ENCODE results near the gene ELL2.
"Not testable (repeated sequence)": the region's sequence is repeated elsewhere in the genome, so short reads cannot be mapped to it uniquely, and the experiment has no call there.

The ELL2 gene

DNA sequence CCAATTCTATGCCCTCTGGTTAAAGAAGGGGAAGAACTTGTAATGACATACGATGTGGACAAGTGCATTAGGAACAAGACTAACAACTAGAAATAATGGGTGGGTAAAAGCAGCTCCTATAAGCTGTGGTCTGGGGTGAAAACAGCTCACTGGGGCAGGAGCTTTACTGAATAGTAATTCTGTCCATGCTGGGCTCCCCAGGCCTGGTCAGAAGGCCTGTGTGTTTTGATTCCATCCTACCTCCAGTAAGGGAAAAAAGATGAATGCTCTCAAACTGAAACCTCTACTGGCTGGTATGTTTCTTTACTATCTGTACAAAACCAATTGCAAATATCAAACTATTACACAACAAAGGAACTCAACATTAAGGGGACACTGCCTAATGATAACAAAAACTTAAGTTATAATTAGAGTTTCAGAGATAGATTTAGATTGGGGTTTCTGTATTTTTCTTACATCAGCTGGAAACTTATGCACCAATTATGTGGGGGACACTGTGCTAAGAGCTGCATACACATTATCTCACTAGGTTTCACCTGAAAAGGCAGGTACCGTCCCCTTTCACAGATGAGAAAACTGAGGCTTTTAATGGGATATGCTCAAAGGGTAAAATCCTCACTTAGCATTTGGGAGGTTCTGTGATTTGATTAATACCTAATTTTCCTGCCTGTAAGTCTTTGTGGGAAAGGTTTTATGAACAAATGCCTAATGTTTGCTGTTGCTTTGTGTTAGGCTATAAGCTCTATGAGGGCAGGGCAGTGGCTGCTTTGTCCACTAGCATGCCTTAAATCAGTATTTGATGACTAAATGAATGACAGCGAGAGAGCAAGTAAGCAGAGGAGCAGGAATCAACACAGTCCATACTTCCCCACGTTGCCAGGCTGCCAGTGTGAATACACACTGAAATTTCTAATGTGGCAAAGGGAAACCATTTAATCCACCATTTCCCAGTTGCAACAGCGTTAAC is 53.6 kb downstream of the ELL2 start:
- no peak for DNase-seq (ENCODE audit: low read depth)

DNA sequence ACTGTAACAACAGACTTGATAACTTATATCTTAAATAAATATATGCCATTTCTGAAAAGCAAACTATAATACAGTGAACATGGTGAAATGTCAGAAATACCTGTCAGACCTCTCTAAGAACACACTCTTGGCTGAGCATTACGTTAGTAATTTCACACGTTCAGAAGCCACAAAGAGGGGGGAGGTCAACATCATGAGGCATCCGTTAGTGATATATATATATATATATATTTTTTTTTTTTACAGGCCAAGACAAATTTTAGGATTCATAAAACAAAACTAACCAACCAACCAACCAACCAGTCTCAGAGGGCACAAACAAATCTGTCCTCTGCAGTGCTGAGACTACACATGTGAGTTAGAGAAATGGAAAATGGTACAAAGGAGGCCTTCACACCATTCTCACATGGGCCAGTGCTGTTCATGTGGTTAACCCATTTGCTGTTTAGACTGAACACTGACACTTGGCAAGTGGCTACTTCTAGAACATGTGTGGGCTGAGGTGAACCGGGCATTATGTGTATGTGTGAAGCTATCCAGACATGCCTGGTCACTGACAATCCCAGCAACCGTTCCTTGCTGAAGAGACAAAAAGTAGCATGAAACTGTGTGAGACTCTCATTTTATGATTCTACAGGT is 54.5 kb downstream of the ELL2 start:
- DNase-seq (ENCODE audit: low read depth) = no peak

DNA sequence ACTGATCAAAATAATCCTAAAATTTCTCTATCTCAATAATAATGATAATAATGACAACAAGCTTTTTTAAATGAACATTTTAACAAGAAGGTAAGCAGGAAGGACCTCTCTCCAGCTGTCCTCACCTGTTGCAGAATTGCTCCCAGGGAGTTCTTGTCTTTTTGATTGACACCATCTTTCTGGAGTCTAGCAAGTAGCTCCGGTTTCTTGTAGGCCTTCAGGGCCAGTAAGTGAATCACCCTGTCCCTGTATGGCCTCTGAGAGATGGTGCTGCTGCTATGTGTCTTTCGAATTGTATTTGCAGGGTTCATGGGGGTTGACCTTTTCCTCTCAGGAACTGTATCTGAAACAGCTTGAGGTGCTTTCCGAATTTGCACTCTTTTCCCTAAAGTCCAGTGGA is 55.3 kb downstream of the ELL2 start:
- DNase-seq (ENCODE audit: low read depth) = not testable (repeated sequence)

DNA sequence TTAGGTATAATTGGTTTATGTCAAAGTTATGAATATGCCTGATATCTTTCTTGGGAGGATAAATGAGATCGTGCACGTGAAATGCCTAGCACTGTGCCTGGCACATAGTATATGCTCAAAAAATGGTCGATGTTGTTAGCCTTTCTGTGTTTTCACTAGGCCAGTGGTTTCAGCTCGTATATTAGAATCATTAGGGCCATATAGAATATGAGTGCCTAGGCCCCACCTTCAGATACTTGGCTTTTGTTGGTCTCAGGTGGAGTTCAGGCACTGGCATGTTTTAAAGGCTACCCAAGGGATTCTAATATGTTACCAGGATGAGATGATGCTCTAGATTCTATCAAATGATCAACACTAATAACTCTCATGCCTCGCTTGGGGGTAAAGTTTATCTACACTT is 56.8 kb downstream of the ELL2 start:
- DNase-seq (ENCODE audit: low read depth) = no peak

DNA sequence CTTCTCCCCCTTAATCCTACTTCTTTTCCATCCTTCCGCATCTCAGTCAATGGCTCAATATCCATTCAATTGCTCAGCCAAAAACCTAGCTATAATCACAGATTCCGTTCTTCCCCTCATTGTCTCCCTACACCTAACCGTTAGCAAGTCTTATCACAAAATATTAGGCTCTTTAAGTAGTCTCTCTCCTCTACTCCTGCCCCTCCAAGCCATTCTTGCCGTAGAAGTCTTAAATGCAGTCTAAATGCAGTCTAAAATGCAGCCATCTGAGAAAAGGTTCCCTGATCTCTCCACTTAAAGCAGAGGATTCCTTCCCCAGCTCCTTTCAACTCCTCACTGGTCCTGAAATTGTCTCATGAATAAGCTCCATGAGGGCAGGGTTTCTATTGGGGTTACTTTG is 57.8 kb downstream of the ELL2 start:
- DNase-seq (ENCODE audit: low read depth) = no peak

DNA sequence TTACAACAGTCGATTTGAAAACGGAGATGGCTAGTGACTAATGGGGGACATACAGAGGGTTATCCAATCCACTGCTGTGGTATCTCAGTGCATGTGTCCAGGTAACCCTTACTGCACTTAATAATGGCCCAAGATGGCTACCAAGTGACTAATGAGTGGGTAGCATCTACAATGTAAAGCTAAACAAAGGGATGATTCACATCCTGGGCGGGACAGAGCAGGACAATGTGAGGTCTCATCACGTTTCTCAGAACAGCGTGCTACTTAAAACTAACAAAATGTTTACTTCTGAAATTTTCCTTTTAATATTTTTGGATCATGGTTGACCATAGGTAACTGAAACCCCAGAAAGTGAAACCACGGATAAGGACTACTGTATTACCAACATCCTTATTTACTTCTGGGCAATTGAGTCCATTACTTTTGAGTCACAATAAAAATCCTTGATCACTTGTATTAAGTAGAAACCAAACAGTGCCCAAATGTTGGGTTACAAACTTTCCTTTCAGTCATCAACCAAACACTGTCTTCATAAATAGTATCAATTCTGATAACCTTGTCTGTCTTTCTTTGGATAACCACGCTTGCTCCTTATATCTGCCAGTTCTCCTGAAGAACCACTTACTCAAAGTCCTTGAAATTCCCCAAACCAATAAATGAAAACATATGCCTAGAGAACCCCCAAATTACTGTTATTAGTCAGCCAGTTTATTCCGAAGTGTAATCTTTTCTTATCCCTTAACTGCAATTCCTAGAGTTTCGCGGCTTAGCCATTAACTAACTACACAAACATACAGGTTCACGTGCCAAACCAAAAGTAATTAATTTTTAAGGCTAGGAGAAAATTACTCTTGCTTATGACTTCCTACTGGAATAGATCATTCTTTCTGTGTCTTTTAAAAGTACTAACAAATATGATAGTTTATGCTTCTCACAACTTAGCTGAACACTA is 59.7 kb downstream of the ELL2 start:
- no peak for DNase-seq (ENCODE audit: low read depth)

DNA sequence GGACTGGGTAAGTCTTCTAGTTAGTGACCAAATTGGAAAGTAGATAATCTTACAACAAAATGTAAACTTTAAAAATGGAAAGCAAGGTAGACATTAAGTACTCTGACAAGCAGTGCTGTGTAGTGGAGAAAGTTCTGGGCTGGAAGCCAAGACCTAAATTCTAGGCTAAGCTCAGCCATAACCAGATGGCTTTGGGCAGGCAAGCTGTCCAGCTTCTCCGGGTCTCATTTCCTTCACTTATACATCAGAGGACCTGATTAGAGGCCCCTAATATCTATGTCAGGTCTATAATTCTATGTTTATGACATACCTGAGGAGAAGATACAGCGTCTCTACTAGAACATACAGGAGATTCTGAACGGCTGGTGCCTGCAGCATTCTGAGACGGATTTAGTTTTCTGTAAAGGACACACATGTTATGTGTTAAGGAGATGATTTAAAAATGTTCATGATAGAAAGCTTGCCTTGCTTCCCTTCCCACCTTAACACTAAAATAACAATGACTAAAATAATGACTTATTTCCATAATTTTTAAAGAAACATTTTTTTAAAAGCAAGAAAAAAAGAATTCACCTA is 61.2 kb downstream of the ELL2 start:
- no peak for DNase-seq (ENCODE audit: low read depth)

DNA sequence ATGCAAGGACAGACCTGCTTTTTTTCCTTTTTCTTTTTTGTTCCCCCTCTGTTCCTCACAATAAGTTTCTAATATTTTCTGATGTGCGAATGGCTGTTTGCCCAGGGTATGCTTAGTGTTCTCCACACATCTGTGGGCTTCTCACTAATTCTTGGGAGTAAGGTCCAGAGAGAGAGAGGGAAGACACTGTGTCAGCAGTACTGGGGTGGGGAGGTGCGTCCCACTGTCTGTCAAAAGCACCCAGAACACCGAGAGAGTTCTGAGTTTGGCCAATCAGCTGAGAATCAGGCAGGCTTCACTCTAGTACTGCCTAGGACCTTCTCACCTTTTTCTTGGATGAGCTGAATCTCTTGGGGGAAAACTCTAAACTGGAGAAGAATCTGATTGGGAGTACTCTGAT is 61.8 kb downstream of the ELL2 start:
- DNase-seq (ENCODE audit: low read depth) = no peak

DNA sequence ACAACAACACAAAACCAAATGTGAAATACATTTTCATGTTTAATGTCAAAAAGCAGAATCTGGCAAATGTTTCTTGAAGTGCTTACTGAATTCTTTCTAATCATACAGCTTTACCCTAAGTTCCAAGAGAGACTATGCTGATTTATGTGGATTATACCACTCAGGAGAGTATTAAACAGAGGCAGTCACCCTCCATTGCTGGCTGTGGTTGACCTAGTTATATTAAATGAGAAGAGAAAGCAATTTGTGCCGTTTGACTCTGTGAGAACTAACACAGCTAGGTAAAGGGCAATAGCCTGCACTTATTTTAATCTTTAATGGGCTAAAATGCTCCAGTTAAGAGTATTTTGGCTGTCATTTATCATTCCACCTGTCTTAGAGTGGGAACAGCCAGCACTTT is 62.6 kb downstream of the ELL2 start:
- no peak for DNase-seq (ENCODE audit: low read depth)

DNA sequence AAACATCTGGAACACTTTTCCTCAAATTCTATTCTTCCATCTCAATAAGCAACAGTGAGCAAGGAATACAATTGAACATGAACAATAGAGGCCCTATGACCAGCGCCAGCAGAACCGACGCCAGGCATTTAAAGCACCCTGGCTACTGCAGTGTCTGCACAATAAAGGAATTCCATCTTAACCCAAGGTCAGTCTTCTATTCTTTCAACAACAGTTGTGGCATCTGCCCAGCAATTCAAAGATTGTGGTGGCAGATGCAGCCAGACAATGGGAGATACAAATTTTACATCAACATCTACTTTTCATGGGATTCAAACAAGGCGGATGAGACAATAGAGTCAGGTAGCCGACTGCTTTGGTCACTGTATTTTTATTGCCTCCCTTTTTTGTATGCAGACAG is 65.9 kb downstream of the ELL2 start:
- no peak for DNase-seq (ENCODE audit: low read depth)

DNA sequence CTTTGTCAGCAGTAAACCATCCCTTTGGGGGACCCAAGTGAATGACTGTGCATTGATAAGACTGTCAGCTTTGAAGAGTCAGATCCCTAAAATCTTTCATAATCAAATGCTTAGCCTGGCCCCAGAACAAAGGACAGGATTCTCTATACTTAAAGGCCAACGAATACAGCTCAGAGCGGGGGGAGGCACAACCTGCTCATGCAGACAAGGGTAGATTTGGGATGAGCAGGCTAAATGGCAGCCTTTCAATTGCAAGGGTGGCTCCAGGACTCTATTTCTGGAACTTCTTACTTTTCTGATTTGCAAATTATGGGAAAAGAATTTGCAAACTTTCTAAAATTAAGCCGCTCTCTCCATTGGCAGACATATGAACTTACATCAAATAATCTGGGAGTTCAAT is 66.4 kb downstream of the ELL2 start:
- DNase-seq (ENCODE audit: low read depth) = no peak

DNA sequence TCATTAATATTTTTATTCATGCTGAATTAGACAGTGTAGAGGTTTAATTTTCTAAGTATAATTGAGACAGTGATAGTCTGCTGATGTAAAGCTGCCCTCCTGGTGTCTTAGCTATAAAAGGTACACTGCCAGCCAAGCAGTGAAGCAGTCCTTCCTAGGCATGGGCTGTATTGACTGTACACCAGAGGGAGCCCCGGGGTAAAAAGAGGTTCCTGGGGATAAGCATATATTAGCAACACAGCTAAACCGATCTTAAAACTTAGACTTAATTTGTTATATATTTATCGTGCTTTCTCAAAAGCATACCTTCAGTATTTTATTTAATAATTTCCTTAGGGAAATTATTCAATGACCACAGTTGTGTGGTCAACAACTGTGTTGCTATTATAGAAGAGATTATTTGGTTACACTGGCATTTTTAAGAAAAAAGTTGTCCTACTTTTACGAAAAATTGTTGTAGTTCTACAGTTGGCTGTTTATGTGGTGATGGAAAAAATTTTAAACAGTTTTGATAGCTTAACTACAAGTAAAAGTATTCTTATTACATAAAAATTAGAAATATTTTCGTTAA is 68.8 kb downstream of the ELL2 start:
- no peak for DNase-seq (ENCODE audit: low read depth)

DNA sequence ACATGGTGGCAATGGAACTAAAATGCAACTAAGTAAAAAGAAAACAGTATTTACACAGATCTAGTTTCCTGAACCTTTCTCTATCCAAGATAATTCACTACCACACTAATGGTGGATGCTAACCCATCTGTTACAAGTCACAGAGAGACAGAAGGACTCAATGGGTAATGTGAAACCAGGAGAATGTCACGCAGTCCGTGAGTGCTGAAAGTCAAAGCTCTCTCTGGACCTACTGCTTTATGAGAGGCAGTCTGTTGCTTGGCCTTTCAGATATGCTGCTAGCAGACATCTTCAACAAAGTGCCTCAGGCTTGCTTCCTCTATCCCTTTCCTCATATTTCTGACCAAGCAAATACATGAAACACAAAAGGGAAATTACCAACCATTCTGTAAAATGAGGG is 70.2 kb downstream of the ELL2 start:
- no peak for DNase-seq (ENCODE audit: low read depth)

DNA sequence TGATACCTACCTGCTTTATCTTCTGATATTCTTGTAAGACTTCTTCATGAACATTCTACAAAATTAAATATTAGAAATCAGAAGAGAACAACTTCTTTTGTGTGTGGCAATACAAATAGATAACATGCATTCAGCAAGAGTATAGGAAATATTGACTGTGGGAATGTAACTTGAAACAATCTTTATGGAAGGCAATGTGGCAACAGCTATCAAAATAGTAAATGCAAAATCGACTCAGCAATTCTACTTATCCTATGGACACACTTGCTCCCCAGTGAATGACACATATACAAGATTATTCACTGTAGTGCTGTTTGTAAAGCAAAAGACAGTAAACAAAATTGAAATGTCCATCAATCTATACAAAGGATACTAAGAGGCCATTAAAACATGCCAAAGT is 72.6 kb downstream of the ELL2 start:
- no peak for DNase-seq (ENCODE audit: low read depth)

DNA sequence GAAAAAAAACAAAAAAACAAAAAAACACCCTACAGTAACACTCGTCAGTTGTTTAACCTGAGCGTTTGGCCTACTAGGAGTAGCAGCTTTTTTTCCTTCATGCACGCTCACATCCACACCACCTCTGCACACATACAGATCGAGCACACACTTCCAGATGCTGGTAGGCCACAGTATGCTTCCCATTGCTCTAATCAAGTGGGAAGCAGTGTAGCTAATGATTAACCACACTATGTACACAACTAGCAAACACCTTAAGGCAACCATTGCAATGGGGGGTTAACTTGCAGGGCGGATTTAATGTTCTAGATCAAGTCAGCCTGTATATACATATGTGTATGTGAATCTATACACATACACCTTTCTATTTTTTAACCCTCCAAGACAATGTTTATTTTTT is 73.7 kb downstream of the ELL2 start:
- DNase-seq (ENCODE audit: low read depth) = no peak

DNA sequence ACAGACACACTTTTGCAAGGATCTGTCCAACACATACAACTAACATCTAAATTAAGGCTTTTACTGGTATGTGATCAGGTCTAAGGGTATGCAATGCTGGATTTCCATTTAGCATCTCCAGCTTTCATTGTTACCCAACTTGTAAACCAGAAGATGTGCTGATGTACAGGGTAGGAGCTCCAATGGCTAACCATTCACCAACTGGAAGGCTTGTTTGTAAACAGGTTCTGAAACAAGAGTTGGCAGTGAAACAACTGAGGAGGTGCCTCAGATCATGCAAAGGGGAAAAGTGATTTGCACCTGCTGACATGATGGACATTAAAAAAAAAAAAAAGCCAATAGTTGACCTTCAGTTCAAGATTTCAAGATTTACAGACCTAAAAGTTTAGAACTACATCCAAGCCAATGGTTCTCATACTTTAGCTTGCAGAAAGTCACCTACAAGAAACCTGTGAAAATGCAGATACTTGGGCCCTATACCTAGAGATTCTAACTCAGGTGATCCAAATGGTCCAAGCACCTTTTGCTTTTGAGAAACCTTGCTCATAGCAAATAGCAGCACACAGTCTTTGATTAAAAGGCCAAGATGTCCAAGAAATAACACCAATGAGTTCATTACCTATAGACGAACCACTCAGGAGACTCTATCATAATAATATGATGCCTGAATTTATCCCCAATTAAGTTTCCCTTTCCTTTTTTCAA is 75.2 kb downstream of the ELL2 start:
- DNase-seq (ENCODE audit: low read depth) = no peak

DNA sequence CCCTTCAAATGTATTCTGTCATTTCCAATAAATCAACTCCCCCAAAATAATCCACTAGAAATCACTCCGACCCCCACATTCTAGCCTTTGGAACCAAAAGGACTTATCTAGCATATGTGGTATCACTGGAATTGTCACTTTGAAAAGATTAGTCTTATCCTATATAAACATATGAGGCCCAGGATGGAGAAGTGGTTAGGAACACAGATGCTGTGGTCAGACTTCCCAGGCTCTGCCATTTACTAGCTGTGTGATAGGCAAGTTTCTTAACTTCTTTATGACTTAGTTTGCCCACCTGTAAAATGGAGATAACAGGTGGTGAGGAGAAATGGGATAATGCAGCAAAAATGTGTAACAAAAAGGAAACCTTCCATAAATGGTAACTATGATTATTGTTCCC is 77.1 kb downstream of the ELL2 start:
- DNase-seq (ENCODE audit: low read depth) = no peak

DNA sequence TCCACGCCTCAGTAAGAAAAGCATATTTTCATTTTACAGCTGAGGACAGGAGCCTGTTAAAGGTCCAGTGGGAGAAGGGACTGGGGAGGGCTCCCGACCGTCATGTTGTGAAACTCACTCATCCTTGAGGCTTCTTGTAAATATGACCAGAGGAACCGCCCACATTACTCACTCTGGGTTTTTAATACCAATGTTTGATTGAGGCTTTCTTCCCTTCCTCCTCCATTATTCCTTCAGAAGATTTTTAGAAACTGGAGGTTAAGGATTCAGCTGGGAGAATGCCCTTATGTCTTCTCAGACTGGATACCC is 77.7 kb downstream of the ELL2 start:
- DNase-seq (ENCODE audit: low read depth) = no peak

DNA sequence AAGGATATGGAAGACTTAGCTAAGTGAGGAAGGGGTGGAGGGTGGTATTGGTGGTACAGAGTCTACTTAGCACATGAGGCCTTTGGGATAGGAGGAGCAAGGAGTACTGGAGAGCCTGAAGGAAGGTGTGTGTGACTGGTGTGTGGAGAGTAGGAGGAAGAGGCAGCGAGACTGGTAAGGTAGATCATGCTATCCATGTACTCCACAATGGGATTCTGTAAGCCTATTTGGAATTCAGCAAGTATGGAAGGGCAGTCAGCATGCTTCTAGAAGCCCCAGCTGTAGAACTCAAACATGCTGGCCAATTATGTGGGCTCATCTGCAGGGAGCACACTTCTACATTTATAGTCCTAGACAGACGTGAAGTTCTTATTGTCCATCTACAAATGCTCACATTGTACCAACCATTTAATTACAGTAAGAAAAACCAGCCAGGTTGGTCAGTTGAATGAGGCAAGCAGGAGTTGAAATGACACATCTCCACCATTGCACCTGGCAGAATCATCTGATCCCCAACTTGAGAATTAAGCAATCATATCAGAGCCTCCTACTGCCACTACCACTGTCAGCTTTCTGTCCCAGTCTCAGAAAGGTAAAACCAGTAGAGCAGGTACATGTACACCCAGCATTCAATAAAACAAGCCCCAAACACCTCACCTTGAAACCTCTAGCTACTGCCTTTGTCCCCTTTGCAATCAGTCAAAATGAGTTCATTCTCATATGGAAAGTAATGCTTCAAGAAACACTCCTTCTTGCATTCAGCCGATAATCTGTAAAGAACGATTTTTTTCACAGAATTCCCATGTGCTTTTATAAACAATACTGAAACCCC is 78.2 kb downstream of the ELL2 start:
- no peak for DNase-seq (ENCODE audit: low read depth)

DNA sequence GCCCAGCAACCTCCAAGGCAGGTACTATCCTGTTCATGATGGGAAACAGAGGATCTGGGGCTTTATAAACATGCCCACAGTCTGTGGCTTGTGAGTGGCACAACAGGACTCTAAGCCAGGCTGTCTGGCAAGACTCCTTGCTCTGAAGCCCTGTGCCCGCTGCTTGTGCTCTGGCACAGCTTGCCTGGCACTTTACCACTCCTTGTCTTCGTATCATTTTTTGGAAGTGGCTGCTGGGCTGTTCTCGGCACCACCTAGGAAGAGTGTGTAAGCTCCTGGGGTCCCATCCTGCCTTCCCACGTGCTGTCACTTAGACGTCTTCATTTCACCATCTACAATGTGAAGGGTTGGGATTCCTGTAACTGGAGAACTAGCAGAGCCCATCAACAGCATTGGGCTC is 79.8 kb downstream of the ELL2 start:
- no peak for DNase-seq (ENCODE audit: low read depth)
